Erythroblast (primary cell): ENCODE measurements around the gene OR6J1.
"Not testable (repeated sequence)": the region's sequence is repeated elsewhere in the genome, so short reads cannot be mapped to it uniquely, and the experiment has no call there.

Source experiments
- GATA1 ChIP-seq: IDR thresholded peaks from 2 replicates; pipeline ENCODE4 v1.6.1; 2011; ENCODE audit warnings: low read depth, mild to moderate bottlenecking, control low read depth, low read length, moderate library complexity
- POLR2A ChIP-seq: IDR thresholded peaks from 2 replicates; pipeline ENCODE4 v1.6.1; 2011; ENCODE audit warnings: mild to moderate bottlenecking, low read length

GRCh38 chr14:22686176-22686611 lies 42.0 kb upstream of the OR6J1 start:
- not testable (repeated sequence) for TF ChIP-seq POLR2A, GATA1
